ENCODE data around the gene YES1.

YES1 gene

DNA sequence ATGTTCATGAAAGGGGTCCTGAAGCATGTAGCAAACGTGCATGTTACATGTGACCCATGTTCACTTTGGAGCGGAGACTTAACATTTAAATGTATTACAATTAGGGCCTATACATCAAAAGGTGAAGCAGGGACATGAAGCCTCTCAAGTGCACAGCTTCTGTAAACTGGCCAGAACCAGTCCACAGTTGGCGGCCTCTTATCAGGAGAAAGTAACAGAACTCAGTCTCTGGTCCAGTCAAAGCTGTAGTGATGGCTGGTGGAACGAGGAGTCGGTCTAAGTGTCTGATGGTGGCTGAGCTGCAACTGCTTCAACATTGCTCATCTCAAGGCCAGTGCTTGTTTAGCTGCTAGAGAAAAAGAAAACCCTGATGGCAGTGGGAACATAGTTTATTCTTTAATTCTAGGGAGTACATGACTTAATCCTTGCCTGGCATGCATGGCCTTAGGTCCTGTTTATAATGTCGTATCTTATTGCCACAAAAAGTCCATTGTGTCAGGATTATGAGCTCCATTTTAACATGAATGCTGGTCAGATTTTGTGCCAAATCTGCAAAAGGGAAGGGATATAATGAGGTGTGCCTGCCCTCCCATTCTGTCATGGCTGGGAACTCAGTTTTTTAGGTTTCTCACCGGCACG lies 22.2 kb upstream of the YES1 start:
- no peak overlapping the region for H3K4me3 ChIP-seq (ENCODE audit: control insufficient read depth, low read depth, low read length)
- DNase-seq (ENCODE audit: low read depth): no peak
- TF ChIP-seq, protein P1, sequence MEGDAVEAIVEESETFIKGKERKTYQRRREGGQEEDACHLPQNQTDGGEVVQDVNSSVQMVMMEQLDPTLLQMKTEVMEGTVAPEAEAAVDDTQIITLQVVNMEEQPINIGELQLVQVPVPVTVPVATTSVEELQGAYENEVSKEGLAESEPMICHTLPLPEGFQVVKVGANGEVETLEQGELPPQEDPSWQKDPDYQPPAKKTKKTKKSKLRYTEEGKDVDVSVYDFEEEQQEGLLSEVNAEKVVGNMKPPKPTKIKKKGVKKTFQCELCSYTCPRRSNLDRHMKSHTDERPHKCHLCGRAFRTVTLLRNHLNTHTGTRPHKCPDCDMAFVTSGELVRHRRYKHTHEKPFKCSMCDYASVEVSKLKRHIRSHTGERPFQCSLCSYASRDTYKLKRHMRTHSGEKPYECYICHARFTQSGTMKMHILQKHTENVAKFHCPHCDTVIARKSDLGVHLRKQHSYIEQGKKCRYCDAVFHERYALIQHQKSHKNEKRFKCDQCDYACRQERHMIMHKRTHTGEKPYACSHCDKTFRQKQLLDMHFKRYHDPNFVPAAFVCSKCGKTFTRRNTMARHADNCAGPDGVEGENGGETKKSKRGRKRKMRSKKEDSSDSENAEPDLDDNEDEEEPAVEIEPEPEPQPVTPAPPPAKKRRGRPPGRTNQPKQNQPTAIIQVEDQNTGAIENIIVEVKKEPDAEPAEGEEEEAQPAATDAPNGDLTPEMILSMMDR (conservative IDR thresholded peaks at IDR 0.05; ENCODE audit: control insufficient read depth, insufficient read depth, low read depth, low read length): no peak

GRCh38 chr18:833197-833596 lies 21.2 kb upstream of the YES1 start:
- no peak for DNase-seq (ENCODE audit: low read depth)
- H3K4me3 ChIP-seq (ENCODE audit: control insufficient read depth, low read depth, low read length): no peak overlapping the region
- TF ChIP-seq, protein P1 (conservative IDR thresholded peaks at IDR 0.05; ENCODE audit: control insufficient read depth, insufficient read depth, low read depth, low read length): no peak

DNA sequence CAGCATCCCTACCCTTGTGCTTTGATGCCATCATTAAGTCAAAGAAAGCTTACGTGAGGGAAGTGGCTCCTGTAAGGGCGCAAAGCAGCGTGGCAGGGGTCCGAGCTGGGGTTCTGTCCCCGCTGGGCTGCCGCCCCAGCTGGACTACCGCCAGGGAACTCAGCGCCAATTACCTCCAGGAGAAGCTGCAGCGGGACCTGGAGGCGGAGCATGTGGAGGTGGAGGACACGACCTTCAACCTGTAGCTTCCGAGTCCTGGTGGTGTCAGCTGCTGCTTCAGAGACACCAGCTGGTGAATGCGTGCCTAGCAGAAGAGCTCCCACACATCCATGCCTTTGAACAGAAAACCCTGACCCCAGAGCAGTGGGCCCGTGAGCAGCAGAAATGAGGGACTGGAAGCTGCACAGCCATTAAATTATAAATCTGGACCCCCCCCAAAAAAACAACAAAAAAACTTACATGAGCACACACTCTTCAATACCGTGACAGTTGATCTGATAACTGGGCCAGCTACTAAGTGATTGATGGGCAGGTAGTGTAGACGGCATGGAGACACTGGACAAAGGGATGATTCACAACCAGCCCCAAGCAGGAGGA lies 20.1 kb upstream of the YES1 start:
- DNase-seq (ENCODE audit: low read depth): no peak
- TF ChIP-seq, protein P1 (conservative IDR thresholded peaks at IDR 0.05; ENCODE audit: control insufficient read depth, insufficient read depth, low read depth, low read length): no peak
- H3K4me3 ChIP-seq (ENCODE audit: control insufficient read depth, low read depth, low read length): no peak overlapping the region

- no peak overlapping the region for H3K4me3 ChIP-seq (ENCODE audit: control insufficient read depth, low read depth, low read length)
- TF ChIP-seq, protein P1 (conservative IDR thresholded peaks at IDR 0.05; ENCODE audit: control insufficient read depth, insufficient read depth, low read depth, low read length): no peak
- peak; percentile 86 for DNase-seq (ENCODE audit: low read depth)
These were observed 18.4 kb upstream of the YES1 start for GRCh38 chr18:830315-830901.

DNA sequence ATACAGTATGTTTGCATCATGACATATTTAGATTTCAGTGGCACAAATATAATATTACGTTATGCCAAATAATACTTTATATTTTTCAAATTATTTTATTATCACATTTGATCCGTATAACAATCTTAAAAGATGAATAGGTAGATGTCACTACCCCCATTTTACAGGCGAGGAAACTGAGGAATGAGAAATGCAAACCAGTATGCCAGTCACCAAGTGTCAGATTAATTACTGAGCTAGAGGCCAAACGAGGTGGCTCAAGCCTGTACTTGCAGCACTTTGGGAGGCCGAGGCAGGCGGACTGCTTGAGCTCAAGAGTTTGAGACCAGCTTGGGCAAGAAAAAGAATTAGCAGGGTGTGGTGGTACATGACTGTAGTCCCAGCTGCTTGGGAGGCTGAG lies 17.4 kb upstream of the YES1 start:
- no peak for DNase-seq (ENCODE audit: low read depth)
- no peak overlapping the region for H3K4me3 ChIP-seq (ENCODE audit: control insufficient read depth, low read depth, low read length)
- TF ChIP-seq, protein P1 (conservative IDR thresholded peaks at IDR 0.05; ENCODE audit: control insufficient read depth, insufficient read depth, low read depth, low read length): no peak

DNA sequence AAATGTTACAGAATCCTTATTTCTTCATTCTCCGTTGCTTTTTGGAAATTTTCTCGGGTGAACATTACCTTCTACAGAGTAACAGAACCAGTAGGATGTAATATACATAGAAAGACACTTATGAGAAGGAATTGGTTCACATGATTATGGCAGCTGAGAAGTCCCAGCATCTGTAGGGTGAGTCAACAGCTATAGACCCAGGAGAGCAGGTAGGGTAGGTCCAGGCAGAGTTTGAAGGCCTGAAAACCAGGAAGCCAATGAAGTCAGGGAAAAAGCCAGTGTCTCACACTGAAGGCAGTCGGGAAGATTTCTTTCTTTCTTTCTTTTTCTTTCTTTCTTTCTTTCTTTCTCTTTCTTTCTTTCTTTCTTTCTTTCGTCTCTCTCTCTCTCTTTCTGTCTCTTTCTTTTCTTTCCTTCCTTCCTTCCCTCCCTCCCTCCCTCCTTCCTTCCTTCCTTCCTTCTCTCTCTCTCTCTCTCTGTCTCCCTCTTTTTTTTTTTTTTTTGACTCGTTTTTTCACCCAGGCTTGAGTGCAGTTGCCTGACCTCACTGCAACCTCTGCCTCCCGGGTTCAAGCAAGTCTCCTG lies 15.1 kb upstream of the YES1 start:
- TF ChIP-seq, protein P1 (conservative IDR thresholded peaks at IDR 0.05; ENCODE audit: control insufficient read depth, insufficient read depth, low read depth, low read length): no peak
- no peak overlapping the region for H3K4me3 ChIP-seq (ENCODE audit: control insufficient read depth, low read depth, low read length)
- no peak for DNase-seq (ENCODE audit: low read depth)
